ENCODE data around the gene SBF1.

- TF ChIP-seq EZH2 (IDR thresholded peaks at IDR 0.05; ENCODE audit: borderline replicate concordance, low read depth, low read length, poor library complexity, severe bottlenecking) (no peak), CTCF (conservative IDR thresholded peaks at IDR 0.05; ENCODE audit: low read depth, low read length) (no peak)
These were observed 27.3 kb upstream of the SBF1 start for GRCh38 chr22:50502096-50502495.

Data from A673 (cell line).